Activated CD4-positive, alpha-beta T cell treated with anti-CD3 and anti-CD28 coated beads, Interleukin-2, amount 50 U/mL, for 24 hours (primary cell): Measurements from ENCODE around the gene FAU.

ENCODE experiments used
- DNase-seq, 2 donors: peaks; one replicate each; pipeline ENCODE4 v3.0.0-alpha.2; 2020; ENCODE audit warnings: low read depth in 1 of 2, low spot score in 1 of 2

Gene FAU

DNA sequence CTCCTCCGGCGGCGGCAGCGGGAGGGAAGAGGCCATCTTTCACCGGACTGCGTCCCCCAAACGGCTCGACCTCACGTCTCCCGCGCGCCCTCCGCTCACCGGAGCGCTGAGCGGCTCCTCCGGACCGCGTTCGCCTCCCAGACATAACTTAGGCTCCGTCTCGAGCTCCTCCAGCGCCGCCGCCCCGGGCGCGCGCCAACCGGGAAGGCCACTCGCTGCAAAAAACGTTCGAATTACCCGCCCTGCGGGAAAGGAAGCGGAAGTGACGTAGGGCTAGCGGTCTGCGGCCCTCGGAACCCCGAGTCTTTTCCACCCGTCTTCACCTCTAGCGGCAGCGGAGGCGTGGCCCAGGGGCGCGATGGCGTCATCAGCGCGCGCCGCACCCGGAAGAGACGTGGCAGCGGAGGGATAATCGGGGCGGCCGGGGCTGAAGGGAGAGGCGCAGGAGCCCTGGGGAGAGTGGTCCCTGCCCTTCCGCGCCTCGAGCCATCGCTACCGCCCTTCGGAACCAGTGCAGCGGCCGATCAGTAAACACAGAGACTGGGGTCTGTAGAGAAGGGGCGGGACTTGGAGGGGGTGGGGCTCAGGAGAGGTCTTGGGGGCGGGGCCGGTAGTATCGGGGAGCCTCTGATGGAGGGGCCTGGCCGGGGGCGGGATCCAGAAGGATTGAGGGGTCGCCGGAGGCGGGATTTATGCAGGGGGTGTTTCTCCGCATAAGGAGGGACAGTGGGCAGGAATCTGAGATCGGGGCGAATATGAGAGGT lies 37.9 kb downstream of the FAU start, which contains the start of the genes CDCA5 and ZFPL1:
Gene CDCA5 (minus strand): TSS at position 207 of the 764 bp plus-strand sequence. CDS start 62 bp downstream, at position 145.
Gene ZFPL1 (plus strand): TSS at position 389 of the 764 bp plus-strand sequence. CDS start 477 bp downstream, outside the sequence.
- peak; percentile 94 to 96 for DNase-seq

DNA sequence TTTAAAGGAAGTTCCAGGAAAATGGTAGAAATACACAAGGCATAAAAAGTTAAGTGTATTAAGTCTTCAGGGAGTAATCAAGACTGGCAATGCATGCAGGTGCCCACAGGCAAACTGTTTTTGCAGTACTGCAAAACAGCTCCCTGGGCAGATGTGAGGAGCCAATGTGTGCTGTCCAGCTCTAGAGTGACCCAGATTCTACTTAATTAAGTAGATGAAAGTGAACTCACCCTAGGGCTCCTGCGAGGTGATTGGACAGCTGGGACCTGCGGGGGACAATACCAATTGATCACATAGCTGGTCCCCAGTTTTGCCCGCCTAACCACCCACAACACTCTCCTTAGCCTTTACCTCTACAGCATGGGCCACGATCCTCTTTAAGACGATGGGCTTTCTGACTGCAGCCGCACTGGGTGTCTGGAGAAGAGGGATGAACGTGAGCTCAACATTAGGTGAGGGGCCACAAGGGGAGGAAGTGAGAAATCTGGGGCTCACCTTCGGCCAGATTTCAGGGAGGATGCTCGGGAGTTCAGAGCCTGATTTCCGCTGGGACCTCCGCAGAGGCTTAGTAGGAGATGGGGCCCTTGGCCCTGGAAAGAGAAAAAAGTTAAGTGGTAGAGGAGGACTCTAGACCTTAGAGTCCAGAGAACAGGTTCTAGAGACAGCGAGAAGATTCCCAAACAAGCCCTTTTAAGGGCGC lies 38.6 kb downstream of the FAU start:
- no peak for DNase-seq

DNA sequence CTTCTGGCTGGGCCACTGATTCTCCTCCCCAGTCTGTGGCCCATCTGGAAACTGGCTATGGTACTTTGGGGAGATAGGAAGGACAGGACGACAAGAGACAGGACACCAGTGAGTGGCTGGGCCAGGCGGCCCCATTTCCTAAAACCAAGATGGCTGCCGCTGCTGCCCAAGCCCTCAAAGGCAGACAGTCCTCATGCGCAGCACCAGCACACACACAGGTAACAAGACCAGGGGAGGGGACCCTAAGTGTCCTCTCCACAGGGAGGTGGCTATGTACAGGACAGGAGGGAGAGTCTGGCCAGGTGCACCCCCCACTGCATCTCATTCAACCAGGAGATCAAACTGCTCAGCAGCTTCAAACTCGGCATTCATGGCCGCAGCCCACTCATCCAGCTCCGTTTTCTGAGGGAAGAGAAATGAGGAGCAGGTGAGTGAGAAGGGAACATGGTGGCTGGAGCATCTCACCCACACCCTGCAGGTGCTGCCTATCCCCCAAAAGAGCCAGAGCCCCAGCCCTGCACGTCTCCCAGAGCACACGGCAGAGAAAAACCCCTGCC lies 43.1 kb downstream of the FAU start:
- DNase-seq: no peak

DNA sequence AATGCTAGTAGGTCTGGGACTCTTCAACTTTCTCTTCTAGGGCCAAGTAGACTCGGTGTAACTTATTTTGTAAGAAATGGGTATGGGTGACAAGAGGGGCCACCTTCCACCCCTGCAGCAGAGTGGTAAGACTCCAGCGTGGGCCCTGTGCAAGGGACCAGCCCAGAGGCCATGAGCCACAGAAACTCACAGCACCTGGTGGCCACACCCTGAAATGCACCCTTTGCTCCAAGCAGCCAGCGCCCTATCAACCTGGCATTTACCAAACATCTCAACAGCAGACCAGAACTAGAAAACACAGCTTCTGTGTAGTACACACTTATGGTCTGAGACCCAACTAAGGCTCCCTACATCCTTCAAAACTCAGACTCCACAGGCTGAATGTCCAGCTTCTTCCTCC lies 43.8 kb downstream of the FAU start:
- DNase-seq: peak; percentile 46 to 48

DNA sequence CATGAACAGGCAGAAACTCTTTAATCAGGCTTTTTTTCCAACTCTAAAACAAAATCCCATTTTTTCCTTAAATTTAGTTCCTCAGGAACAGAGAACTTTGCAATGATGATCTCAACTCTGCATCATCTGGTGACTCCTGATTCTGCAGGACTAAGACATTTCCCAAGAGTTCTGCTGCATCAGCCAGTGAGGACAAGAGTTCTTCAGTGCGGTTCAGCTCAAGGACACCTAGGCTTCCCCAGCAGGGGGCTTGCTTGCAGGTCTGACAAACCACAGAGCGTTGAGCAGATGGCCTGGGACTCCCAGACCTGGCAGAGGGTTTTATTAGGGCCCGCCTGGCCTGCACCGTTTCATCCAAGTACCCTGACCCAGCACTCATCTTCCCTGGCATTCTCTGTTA lies 44.5 kb downstream of the FAU start:
- no peak for DNase-seq

DNA sequence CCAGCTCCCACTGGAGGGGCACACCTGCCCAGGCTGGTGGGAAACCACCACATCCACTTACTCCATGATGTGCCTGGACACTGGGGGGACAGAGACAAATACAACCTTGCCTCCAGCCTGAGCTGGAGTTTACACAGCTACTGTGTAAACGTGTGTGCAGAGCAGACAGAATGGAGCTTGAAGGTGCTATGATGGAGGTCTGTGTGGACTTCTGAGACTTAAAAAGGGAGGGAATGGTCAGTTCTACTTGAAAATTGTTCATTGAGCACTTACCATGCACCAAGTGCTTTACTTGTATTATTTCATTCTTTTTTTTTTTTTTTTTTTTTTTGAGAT lies 49.3 kb downstream of the FAU start:
- DNase-seq: no peak

DNA sequence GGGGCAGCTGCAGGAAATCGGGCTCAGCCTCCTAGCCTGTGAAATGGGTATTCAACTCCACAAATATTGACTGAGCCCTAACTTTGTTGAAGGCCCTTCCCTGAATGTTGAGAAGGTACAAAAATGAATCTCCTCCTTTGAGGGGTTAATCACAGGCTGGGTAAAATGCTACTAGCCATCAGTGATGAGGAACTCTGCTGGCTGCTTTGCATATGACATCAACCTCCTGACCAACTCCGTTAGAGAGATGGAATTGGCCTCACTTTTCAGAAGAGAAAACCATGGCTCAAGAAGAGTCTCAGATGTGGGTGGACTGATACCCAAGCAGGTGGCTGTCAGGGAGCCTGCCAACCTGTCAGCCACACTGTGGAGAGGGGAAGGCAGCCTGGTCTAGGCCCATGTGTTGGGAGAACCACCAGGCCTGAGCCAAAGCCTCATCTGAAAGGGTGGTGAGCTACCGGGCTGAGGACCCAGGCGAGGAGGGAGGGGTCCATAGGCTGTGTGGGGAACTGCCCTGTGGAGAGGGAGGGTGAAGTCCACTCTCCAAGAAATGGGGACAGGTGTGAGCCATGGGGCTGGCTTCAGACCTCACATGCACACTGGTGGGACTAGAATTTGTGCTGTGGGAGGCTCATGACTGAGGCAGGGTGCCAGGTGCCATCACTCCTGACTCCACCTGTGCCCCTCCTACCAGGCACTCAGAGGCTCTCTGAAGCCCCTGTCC lies 49.9 kb downstream of the FAU start:
- no peak for DNase-seq
